Activated T-cell treated with anti-CD3 and anti-CD28 coated beads for 24 hours (primary cell): ENCODE results near the gene NPAS3.

Source experiments
- DNase-seq: peaks from one replicate; pipeline ENCODE4 v3.0.0-alpha.2; 2020; ENCODE audit warnings: low read depth

NPAS3 gene

GRCh38 chr14:33381717-33382116, 443.0 kb downstream of the NPAS3 start:
- DNase-seq = no peak

DNA sequence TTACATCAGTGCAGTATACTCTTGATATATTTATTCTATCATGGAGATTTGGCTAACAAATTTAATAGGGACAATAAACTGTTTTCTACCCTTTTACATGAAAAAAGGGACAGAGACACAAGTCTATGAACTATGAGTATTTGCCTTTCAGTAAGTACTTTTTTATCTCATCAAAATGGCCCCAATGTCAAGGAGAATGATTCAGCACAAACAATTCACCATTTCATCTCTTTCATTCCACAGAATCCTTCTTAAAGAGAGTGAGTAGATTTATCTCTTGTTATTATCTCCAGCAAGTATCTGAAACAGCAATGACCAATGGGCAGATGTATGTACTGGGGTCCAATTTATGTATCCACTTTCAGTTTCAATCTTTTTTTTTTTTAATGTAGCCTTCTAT, 447.5 kb downstream of the NPAS3 start:
- DNase-seq = no peak

GRCh38 chr14:33386781-33387180, 448.1 kb downstream of the NPAS3 start:
- DNase-seq = no peak

DNA sequence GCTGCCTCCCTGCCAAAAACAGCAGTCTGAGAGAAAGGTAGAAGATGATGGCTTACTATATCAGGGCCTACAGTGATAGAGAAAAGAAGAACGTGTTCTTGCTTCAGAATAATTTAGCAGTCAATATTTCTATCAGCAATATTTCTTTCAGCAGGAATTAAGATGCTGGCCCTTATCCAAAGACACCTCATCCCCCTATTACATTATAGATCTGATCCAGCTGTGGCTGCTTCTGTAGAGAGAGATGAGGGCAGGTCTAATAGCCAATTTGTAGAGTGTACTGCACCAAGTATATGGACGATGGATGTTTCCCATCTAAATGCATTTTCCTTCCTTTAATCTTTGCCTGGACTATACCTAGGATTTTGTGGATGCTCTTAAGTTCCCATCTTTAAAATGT, 451.7 kb downstream of the NPAS3 start:
- DNase-seq = no peak

DNA sequence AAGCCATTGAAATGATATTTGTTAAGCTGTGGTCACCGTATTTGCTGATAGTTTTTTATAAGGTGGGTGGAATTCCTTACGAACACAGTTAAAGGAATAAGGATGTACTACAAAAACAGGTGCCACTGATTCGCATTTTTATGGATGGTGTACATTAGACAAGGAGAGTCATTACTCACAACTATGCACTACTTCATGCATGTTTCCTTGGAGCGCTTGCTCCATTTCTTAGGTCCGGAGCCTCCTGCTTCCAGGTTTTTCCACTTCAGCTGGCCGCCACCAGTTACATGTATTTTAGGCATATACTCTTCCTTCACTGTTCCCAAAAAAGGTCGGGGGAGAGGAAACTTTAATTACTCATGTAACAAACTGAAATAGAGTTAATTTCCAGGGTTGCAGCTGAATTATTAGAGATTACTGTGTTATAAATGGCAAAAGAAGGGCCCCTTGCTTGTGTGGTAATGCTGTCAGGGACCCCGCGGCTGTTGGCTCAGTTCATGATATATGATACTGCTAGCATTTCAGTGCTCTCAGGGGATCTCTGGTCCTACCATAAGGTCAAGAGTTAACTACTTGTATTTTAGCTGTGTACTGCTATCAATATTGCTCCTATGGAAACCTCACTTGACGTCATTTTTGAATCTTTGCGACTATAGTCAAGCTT, 454.7 kb downstream of the NPAS3 start:
- DNase-seq = no peak

- no peak for DNase-seq
Measured at GRCh38 chr14:33393895-33394368, 455.3 kb downstream of the NPAS3 start.

- no peak for DNase-seq
Measured at GRCh38 chr14:33401311-33401710, 462.6 kb downstream of the NPAS3 start.

GRCh38 chr14:33402604-33403003, 463.9 kb downstream of the NPAS3 start:
- no peak for DNase-seq

GRCh38 chr14:33404054-33404453, 465.4 kb downstream of the NPAS3 start:
- no peak for DNase-seq

GRCh38 chr14:33404964-33405574, 466.4 kb downstream of the NPAS3 start:
- DNase-seq = no peak

GRCh38 chr14:33406766-33407165, 468.1 kb downstream of the NPAS3 start:
- no peak for DNase-seq

DNA sequence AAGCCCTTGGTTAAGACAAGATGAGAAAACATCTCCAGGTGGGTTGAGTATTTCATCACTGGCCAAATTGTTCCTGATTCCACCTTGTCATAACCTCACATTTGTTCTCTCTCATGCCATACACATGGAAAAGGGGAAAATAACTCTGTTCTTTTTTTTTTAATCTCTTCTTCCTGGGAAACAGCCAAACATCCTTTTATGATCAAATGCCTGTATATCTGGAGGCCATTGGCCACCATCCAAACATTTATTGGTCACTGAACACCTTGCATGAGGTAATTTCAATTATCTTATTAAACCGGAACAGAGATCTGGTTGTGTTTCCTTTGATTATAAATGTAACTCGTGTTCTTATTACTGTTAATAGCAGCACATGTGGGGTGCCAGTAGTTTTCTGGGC, 469.6 kb downstream of the NPAS3 start:
- DNase-seq = no peak

- no peak for DNase-seq
Measured at GRCh38 chr14:33412450-33412849, 473.8 kb downstream of the NPAS3 start.

- DNase-seq = no peak
Measured at GRCh38 chr14:33413381-33413780, 474.7 kb downstream of the NPAS3 start.

GRCh38 chr14:33414041-33414440, 475.4 kb downstream of the NPAS3 start:
- no peak for DNase-seq

DNA sequence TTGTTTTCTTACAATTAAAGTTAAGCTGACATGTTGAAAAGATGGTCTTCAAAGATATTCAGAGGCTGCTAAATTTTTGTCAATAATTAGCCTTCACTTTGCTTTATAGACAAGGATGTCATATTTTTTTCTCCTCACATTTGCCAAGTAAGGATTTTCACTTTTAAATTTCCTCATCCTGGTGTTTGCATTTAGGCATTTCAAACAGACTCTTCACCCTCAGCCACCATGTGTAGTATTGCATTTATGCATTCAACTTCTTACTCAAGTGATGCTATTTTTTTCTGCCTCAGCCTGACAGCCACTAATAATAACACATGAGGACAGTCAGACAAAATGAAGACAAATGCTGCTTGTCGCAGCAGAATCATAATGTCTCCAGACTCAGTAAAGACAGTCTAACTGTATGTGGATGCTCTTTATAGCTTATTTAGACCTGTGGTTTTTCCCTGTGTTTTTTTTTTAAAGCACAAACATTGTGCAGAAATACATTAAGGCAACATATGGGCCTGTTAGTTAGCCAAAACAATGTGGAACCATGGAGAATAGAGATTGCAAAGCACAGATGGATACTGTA, 481.5 kb downstream of the NPAS3 start:
- no peak for DNase-seq

DNA sequence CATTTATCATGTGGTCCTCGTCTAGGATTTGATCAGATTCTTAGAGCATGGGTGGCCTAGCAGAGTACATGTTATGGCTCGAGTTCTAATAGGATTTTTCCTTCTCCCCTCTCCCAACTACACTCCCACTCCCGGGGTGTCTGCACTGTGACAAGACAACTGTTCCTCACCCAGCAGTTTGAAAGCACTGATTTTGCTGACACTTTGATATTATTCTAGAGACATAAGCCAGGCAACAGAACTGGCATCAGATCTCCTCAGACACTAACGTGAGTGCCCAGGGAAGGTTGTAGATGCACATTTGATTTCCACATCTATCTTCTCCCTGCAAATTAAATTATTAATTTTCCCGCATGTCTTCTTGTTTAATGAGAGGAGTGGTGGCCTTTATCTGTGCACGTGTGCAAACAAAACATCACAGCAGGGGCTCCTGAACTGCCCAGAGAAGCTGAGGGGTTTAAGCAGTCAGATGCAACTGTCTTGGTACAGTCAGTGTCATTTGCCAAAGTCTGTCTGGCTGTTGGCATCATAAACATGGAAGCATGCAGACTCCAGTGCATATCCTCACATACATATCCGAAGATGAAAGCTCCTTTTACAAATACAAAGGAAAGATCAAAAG, 491.8 kb downstream of the NPAS3 start:
- no peak for DNase-seq

DNA sequence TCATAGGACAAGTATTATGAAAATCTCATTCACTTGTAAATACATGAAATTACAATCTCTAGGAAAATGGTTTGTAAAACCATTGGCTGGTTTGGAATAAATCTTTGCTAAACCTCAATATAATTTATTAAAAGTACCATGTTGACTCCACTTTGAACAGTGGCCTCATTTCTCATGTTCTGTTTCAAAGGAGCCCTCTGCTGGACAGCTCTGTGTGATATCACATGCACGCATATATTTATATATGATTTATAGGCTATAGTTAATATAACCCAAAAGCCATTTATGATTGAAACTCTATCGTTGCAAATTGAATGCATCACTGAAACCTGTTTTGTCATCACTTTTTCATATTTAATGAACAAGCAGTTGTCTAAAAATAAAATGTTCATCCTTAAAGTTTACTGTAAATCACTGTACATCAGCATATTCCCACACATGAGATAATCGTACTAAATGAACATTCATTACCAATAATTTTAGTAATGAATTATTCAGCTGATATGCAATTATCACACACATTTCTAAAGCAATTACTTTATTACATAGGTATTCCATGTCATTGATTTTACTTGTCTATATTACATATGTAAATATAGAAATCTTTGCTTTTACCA, 493.8 kb downstream of the NPAS3 start:
- DNase-seq = no peak

- no peak for DNase-seq
Measured at GRCh38 chr14:33433396-33433795, 494.7 kb downstream of the NPAS3 start.

- DNase-seq = no peak
Measured at GRCh38 chr14:33435911-33436689, 497.4 kb downstream of the NPAS3 start.

GRCh38 chr14:33441633-33442032, 503.0 kb downstream of the NPAS3 start:
- DNase-seq = no peak

- DNase-seq = no peak
Measured at GRCh38 chr14:33444136-33444535, 505.5 kb downstream of the NPAS3 start.
